ENCODE measurements around the gene TAMALIN. TPM values are rescaled to one million over a fixed set of nuclear protein-coding genes. Genes with fewer than 3 reads are reported as not detected.

The TAMALIN gene
- total RNA-seq, 2 donors from 2014 or later = 5.0 to 15.2 TPM

GRCh38 chr12:52007982-52008510 lies 1.3 kb downstream of the TAMALIN start:
- peak overlapping the region; percentile 58 for H3K4me3 ChIP-seq
- TF ChIP-seq CTCF (IDR thresholded peaks at IDR 0.05) = no peak
- no peaks in the 10 kb centered on the region for H3K36me3 ChIP-seq
- intact Hi-C loops (cut with DNase I) = no loop called here
- peak overlapping the region; percentile 51 to 92 for H3K9ac ChIP-seq (ENCODE audit: low read depth in 2 of 2, low read length in 2 of 2)
- H3K4me1 ChIP-seq = no peaks in the 10 kb centered on the region
- no peak for DNase-seq
- peaks cover 17% of the 10 kb centered on the region for H3K27me3 ChIP-seq
- H3K27ac ChIP-seq = peak overlapping the region; percentile 69
- no peaks in the 10 kb centered on the region for H3K9me3 ChIP-seq

- no peaks in the 10 kb centered on the region for H3K4me1 ChIP-seq
These were observed 2.5 kb downstream of the TAMALIN start for GRCh38 chr12:52009081-52009751.

GRCh38 chr12:52010152-52010622 lies 3.4 kb downstream of the TAMALIN start:
- H3K9ac ChIP-seq (ENCODE audit: low read depth in 2 of 2, low read length in 2 of 2) = peak overlapping the region in 1 of 2 donors; percentile 58
- intact Hi-C loops (cut with DNase I) = no loop called here
- peak overlapping the region; percentile 60 for H3K27ac ChIP-seq
- no peaks in the 10 kb centered on the region for H3K4me1 ChIP-seq
- no peaks in the 10 kb centered on the region for H3K9me3 ChIP-seq
- no peak overlapping the region for H3K4me3 ChIP-seq
- H3K27me3 ChIP-seq = peaks cover 18% of the 10 kb centered on the region
- DNase-seq = peak; percentile 56
- H3K36me3 ChIP-seq = no peaks in the 10 kb centered on the region
- no peak for TF ChIP-seq CTCF (IDR thresholded peaks at IDR 0.05)

More at GRCh38 chr12:52009081-52009751, 2.5 kb downstream of the TAMALIN start:
- H3K36me3 ChIP-seq = no peaks in the 10 kb centered on the region
- no peaks in the 10 kb centered on the region for H3K9me3 ChIP-seq
- peak overlapping the region; percentile 60 for H3K27ac ChIP-seq
- H3K9ac ChIP-seq (ENCODE audit: low read depth in 2 of 2, low read length in 2 of 2) = peak overlapping the region; percentile 21 to 36
- no peak for DNase-seq
- intact Hi-C loops (cut with DNase I) = no loop called here
- no peak overlapping the region for H3K4me3 ChIP-seq
- TF ChIP-seq CTCF (IDR thresholded peaks at IDR 0.05) = no peak
- peaks cover 17% of the 10 kb centered on the region for H3K27me3 ChIP-seq

- no peak for DNase-seq
- Histone ChIP-seq H3K4me1 (no peaks in the 10 kb centered on the region), H3K4me3 (no peak overlapping the region), H3K36me3 (no peaks in the 10 kb centered on the region), H3K27me3 (peaks cover 25% of the 10 kb centered on the region), H3K27ac (peak overlapping the region; percentile 60), H3K9ac (ENCODE audit: low read depth in 2 of 2, low read length in 2 of 2) (peak overlapping the region; percentile 9 to 58), H3K9me3 (no peaks in the 10 kb centered on the region)
- TF ChIP-seq CTCF (IDR thresholded peaks at IDR 0.05) = no peak
- intact Hi-C loops (cut with DNase I) = no loop called here
These were observed 4.2 kb downstream of the TAMALIN start for GRCh38 chr12:52010692-52011601.

DNA sequence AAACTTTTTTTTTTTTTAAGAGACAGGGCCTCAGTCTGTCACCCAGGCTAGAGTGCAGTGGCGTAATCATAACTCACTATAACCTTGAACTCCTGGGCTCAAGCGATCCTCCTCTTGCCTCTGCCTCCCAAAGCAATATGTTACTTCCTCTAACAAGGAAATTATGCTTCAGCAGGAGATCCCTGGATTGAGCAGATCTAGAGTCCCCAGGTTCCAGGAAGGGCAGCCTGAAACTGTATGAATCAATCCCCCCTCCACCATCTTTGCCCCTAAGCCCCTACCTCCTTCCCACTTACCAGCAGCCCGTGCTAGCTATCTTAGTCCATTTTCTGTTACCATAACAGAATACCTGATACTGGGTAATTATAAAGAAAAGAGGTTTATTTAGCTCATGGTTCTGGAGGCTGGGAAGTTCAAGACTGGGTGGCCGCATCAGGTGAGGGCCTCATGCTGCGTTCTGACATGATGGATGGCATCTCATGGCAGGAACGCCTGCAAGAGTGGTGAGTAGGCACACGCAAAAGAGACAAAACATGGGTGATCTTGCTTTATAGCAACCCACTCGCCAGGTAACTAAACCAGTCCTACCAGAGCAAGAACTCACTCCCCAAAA lies 5.0 kb downstream of the TAMALIN start:
- intact Hi-C loops (cut with DNase I) = no loop called here
- no peaks in the 10 kb centered on the region for H3K4me1 ChIP-seq
- peaks cover 19% of the 10 kb centered on the region for H3K27me3 ChIP-seq
- no peak overlapping the region for H3K4me3 ChIP-seq
- no peak overlapping the region for H3K27ac ChIP-seq
- no peak for TF ChIP-seq CTCF (IDR thresholded peaks at IDR 0.05)
- H3K9me3 ChIP-seq = no peaks in the 10 kb centered on the region
- H3K36me3 ChIP-seq = no peaks in the 10 kb centered on the region
- H3K9ac ChIP-seq (ENCODE audit: low read depth in 2 of 2, low read length in 2 of 2) = no peak overlapping the region
- DNase-seq = no peak
